HG03066 (cell line): ENCODE measurements around the gene HPS6.

Experiments
- ATAC-seq: cut with Tn5 transposase; IDR thresholded peaks from one replicate; pipeline ENCODE4 v1.9.1; 2021; ENCODE audit warnings: low read depth; ENCODE audit not compliant: unreplicated experiment

Gene HPS6

GRCh38 chr10:102067091-102067916, 2.2 kb downstream of the HPS6 start:
- no peak for ATAC-seq

GRCh38 chr10:102068216-102068615, 3.1 kb downstream of the HPS6 start:
- ATAC-seq: no peak

- no peak for ATAC-seq
Observed at GRCh38 chr10:102069071-102069470, 3.9 kb downstream of the HPS6 start.

- no peak for ATAC-seq
Observed at GRCh38 chr10:102072673-102073527, 7.8 kb downstream of the HPS6 start.

- ATAC-seq: no peak
Observed at GRCh38 chr10:102083541-102083940, 18.4 kb downstream of the HPS6 start.

GRCh38 chr10:102085336-102085735, 20.2 kb downstream of the HPS6 start:
- no peak for ATAC-seq

- ATAC-seq: no peak
Observed at GRCh38 chr10:102086196-102086595, 21.0 kb downstream of the HPS6 start.

- ATAC-seq: no peak
Observed at GRCh38 chr10:102090772-102091171, 25.6 kb downstream of the HPS6 start.

GRCh38 chr10:102096449-102096848, 31.3 kb downstream of the HPS6 start:
- ATAC-seq: no peak

- no peak for ATAC-seq
Observed at GRCh38 chr10:102101152-102101551, 36.0 kb downstream of the HPS6 start.

- ATAC-seq: no peak
Observed at GRCh38 chr10:102102421-102102820, 37.3 kb downstream of the HPS6 start.

GRCh38 chr10:102106998-102107397, 41.8 kb downstream of the HPS6 start:
- no peak for ATAC-seq

- no peak for ATAC-seq
Observed at GRCh38 chr10:102109166-102110116, 44.3 kb downstream of the HPS6 start.

GRCh38 chr10:102111276-102111675, 46.1 kb downstream of the HPS6 start:
- ATAC-seq: no peak

GRCh38 chr10:102112210-102112817, 47.2 kb downstream of the HPS6 start:
- no peak for ATAC-seq

GRCh38 chr10:102113261-102113955, 48.3 kb downstream of the HPS6 start:
- ATAC-seq: no peak

GRCh38 chr10:102113956-102114857, 49.1 kb downstream of the HPS6 start:
- peak; percentile 14 for ATAC-seq

- peak; percentile 55 for ATAC-seq
Observed at GRCh38 chr10:102114861-102115618, 49.9 kb downstream of the HPS6 start.
